DND-41 (cell line): ENCODE measurements around the gene POLR2F.

Source experiments
- EZH2 ChIP-seq: IDR thresholded peaks from 3 replicates; pipeline ENCODE4 v1.6.1; 2012; ENCODE audit warnings: borderline replicate concordance, low read depth, mild to moderate bottlenecking, moderate library complexity, low read length, inconsistent platforms; ENCODE audit not compliant: severe bottlenecking
- TF ChIP-seq, protein P1 (sequence below): IDR thresholded peaks from 2 replicates; pipeline ENCODE4 v1.5.1; 2012; ENCODE audit warnings: borderline replicate concordance, low read length, moderate library complexity, mild to moderate bottlenecking; ENCODE audit not compliant: poor library complexity, severe bottlenecking; ENCODE audit errors: extremely low read depth

DNA sequence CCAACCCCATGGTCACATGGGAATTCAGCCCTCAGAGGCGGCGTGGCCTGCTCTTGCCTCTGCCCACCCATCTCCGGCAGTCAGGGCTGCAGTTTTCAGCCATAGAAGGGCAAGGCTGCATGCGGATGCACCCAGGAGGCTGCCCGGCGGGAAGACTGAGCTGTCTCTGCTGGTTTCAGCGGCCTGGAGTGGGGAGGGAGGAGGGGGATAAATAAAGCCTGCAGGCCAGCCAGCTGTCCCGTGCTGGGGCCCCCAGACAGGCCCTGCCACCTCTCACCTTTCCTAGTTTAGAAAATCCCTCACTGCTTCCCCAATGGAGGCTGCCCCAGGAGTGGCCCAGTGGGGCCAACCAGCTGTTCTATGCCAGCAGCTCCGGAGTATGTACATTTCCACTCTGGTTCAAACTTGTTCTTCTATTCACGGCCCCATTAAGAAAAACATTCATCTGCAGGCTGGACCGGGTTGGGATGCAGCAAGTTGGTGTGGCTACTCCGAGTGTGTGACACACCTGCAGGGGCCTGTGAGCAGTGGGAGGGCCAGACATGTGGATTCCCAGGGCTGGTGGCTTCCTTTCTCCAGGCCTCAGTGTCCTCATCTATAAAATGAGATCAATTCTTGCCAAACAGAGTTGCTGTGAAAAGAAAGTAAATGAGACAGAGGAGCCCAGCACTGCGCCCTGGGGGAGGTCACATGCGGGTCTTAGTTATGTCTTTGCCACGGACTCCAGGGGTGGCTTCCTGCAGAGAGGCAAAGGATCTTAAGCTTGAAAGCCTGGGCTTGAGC, 42.4 kb upstream of the POLR2F start:
- TF ChIP-seq, protein P1, sequence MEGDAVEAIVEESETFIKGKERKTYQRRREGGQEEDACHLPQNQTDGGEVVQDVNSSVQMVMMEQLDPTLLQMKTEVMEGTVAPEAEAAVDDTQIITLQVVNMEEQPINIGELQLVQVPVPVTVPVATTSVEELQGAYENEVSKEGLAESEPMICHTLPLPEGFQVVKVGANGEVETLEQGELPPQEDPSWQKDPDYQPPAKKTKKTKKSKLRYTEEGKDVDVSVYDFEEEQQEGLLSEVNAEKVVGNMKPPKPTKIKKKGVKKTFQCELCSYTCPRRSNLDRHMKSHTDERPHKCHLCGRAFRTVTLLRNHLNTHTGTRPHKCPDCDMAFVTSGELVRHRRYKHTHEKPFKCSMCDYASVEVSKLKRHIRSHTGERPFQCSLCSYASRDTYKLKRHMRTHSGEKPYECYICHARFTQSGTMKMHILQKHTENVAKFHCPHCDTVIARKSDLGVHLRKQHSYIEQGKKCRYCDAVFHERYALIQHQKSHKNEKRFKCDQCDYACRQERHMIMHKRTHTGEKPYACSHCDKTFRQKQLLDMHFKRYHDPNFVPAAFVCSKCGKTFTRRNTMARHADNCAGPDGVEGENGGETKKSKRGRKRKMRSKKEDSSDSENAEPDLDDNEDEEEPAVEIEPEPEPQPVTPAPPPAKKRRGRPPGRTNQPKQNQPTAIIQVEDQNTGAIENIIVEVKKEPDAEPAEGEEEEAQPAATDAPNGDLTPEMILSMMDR: no peak
- no peak for TF ChIP-seq EZH2
